ENCODE data around the gene NIFK.
"Not testable (repeated sequence)": the region's sequence is repeated elsewhere in the genome, so short reads cannot be mapped to it uniquely, and the experiment has no call there.

NIFK gene

DNA sequence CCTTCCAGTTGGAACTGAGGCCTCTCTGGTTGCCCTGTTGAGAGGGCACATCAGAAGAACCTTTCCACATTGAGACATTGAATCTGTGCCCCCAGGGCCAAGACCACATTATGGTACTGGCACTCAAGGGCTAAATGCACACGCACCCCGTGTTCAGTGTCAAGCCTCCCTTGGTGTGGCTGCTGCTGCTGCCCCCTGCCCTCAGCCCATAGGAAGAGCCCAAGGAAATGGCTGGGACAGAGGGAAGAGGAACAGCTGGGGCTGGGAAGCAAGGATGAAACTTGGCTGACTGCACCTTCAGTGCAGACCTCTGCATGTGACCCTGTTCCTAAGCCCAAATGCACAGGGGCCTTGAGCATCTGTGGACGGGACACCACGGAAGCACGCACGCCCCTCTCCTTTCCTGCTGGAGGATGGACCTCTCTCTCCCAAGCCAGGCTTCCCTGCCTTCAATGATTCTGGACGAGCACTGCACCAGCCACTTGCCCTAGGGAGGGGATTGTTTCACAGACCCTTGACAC lies 40.2 kb downstream of the NIFK start:
- DNase-seq (ENCODE audit: low read depth in 3 of 3, low spot score in 1 of 3) = no peak

DNA sequence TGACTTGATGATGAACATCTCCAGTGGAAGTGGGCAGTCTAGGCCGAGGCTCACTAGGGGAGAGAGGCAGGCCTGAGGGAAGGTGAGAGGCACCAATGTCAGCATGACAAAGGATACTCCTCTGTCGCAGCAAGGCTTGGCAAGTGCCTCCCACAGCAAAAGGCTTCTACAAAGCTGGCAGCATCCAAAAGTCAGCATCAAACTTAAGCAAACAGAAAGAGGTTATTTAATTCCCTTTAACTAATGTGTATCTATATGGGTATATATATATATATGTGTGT lies 41.6 kb downstream of the NIFK start:
- DNase-seq (ENCODE audit: low read depth in 3 of 3, low spot score in 1 of 3) = no peak

DNA sequence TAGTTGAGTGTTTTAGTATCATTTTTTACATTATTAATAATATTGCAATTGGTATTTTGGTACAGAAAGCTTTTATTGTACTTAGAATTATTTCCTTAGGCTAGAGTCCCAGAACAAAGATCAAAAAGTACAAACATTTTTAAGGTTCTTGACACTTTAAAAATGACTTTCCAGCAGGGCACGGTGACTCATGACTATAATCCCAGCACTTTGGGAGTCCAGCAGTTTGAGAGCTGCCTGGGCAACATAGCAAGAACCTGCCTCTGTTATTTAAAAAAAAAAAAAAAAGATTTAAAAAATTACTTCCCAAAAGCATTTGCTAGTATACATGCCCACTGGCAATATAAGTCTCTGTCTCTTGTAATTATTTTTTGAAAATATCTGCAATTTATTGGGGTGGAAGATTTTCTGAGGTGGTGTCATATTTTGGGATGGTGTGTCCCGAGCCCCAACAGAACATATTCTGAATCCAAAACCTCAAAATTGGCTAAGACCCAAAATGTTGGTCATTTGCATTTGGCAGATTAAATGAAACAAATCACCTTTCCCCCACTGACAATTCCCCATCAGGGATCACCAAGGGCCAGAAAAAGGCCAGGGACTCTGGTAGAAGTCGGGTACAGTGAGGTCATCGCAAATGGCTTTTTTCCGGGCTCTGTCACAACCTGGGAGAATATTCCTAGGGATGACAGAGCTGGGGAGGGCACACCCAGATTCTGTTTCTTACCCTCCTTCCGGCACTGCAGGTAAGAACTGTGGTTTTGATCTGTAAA lies 42.1 kb downstream of the NIFK start:
- DNase-seq (ENCODE audit: low read depth in 3 of 3, low spot score in 1 of 3) = no peak

DNA sequence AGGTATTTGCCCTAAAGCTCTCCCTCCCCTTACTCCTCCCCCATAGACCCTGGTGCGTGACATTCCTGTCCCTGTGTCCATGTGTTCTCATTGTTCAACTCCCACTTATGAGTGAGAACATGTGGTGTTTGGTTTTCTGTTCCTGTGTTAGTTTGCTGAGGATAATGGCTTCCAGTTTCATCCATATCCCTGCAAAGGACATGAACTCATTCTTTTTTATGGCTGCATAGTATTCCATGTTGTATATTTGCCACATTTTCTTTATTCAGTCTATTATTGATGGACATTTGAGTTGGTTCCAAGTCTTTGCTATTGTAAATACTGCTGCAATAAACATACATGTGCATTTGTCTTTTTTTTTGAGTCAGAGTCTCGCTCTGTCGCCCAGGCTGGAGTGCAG lies 46.1 kb downstream of the NIFK start:
- not testable (repeated sequence) for DNase-seq (ENCODE audit: low read depth in 3 of 3, low spot score in 1 of 3)

DNA sequence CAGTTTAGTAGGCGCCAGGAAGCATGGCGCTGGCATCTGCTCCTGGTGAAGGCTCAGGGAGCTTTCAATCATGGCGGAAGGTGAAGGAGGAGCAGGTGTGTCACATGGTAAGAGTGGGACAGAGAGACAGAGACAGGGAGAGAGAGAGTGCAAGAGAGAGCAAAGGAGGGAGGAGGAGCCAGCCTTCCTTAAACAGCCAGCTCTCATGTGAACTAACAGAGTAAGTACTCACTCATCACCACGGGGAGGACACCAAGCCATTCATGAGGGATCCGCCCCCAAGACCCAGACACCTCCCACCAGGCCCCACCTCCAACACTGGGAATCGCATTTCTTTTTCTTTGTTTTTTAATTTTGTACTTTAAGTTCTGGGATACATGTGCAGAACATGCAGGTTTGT lies 46.6 kb downstream of the NIFK start:
- no peak for DNase-seq (ENCODE audit: low read depth in 3 of 3, low spot score in 1 of 3)

DNA sequence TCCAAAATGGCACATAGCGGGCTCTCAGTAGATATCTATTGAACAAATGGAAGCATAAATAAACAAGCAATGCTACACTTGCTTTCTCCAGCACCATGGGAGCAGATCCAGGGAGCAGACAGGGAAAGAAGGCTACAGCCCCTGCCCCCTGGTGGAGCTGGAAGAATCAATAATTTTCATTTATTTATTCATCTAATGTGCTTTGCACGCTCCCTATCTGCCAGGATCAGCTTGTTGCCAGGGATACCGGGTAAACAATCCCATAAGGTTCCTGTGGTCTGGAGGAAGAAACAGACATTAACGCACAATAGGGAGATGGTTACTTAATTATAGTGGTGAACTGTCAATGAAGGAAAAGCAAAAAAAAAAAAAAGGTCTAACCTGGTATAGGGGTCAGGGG lies 47.3 kb downstream of the NIFK start:
- no peak for DNase-seq (ENCODE audit: low read depth in 3 of 3, low spot score in 1 of 3)

DNA sequence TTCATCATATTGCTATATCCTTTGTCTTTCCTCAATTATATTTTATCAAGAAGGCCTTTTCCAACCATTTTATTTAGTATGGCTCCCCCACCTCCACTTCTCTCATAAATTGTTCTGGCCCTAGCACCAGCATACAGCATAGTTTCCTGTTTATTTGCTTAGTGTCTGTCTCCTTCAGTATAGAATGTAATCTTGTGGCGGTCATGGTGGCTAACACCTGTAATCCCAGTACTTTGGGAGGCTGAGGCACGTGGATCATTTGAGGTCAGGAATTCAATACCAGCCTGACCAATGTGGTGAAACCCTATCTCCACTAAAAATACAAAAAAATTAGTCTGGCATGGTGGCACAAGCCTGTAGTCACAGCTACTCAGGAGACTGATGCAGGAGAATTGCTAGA lies 47.9 kb downstream of the NIFK start:
- no peak for DNase-seq (ENCODE audit: low read depth in 3 of 3, low spot score in 1 of 3)

DNA sequence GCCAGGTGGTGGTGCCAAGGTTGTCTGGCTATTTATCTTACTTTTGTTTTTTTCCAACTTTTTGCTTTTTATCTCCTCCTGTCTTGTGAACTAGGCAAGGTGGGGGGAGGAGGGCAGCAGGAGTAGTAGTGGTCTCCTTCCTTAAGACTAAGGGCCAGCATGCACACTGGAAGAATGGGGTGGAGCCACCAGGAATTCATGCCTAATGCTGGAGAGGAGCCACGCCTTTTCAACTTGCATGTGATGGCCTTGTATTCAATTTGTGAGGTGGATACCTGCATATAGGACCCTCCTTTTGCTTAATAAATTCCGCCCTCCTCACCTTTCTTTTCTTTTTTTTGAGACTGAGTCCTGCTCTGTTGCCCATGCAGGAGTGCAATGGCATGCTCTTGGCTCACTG lies 49.8 kb downstream of the NIFK start:
- no peak for DNase-seq (ENCODE audit: low read depth in 3 of 3, low spot score in 1 of 3)

DNA sequence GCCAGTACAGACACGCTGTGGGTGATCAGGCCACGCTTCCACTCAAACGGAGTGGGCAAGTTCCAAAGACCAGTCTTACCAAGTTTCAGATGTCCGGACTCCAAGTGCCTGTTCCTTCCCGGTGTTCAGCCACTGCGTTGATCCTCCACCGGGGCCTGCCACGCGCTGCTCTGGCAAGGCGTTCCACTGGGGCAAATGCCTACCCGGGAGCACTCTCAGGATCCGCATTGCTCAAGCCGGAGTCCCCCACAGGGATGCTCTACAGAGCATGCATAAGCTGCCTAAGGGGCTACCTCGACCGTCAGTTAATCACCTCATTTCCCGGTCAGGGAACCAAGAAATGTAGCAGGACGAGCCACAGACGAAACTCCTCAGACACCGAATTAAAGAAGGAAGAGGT lies 50.5 kb downstream of the NIFK start:
- no peak for DNase-seq (ENCODE audit: low read depth in 3 of 3, low spot score in 1 of 3)

DNA sequence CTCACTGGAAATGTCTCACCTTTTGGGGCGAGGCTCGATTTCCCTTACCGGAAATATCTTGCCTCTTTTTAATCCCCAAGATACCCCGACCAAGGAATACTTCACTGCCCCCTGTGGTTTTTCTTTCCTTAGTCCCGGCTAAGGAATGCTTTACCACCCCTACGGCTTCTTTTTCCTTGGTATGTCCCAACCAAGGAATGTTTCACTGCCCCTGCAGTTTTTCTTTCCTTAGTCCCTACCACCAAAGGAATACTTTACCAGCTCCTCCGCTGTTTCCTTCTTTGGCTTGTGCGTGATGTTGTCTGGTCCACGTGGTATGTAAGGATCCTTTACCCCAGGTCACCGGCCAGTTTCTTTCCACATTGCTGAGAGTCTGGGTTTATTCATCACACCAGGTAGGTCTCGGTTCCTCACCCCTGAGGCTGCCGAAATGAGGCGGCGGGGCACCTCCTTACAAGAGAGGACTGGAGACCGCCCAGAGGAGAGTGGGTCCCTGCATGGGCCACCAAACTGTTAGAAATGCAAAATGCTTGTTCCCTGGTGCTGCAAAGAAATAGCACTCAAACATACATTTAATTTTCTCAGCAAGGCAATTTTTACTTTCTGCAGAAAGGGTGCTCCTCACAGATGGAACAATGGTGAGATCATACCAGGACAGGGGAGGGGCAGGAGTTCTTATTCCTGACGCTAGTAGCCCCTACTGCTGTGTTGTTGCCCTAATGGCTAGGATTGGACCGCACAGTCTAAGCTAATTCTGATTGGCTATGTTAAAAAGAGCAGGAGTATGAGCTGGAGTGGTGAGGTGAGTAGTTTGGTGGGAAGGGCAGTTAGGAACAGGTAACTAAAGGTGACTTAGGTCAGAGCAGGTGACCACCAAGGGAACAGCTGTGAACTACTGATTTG lies 54.0 kb downstream of the NIFK start:
- no peak for DNase-seq (ENCODE audit: low read depth in 3 of 3, low spot score in 1 of 3)

DNA sequence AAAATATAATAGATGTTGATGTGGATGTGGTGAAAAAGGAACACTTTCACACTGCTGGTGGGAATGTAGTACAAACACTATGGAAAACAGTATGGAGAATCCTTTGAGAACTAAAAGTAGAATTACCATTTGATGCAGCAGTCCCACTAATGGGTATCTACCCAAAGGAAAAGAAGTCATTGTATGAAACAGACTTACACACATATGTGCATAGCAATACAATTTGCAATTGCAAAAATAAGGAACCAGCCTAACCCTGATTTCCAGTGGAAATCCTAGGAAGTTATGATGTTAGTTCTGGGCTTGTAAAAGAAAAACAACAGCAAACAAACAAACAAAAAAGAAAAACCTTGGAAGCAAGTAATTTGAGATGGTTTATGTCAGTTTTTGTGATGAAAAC lies 58.8 kb downstream of the NIFK start:
- no peak for DNase-seq (ENCODE audit: low read depth in 3 of 3, low spot score in 1 of 3)

Measured in stimulated activated CD4-positive, alpha-beta T cell treated with anti-CD3 and anti-CD28 coated beads, TNF-alpha, amount 100 ng/mL, for 1 hour (primary cell).